OCI-LY7 (cell line): Measurements from ENCODE around the gene NPC2.

Experiments
- CTCF ChIP-seq: fragments of 200-600 bp; sonication (generic); conservative IDR thresholded peaks from 2 replicates; pipeline ENCODE4 v1.5.1; 2014; ENCODE audit warnings: mild to moderate bottlenecking, antibody characterized with exemption, low read length, moderate library complexity, mixed read lengths
- EZH2phosphoT487 ChIP-seq: fragments of 200-600 bp; sonication (generic); IDR thresholded peaks from 2 replicates; pipeline ENCODE4 v1.6.1; 2018; ENCODE audit warnings: low read depth, borderline replicate concordance, mild to moderate bottlenecking, mixed run types, antibody characterized with exemption, low read length, moderate library complexity, mixed read lengths

GRCh38 chr14:74505831-74506230, 12.7 kb upstream of the NPC2 start:
- TF ChIP-seq CTCF: no peak
- no peak for TF ChIP-seq EZH2phosphoT487
